Lower lobe of right lung (tissue), 2 donors: ENCODE measurements around the gene F5. TPM values are rescaled to one million over a fixed set of nuclear protein-coding genes. Genes with fewer than 3 reads are reported as not detected.

Experiments
- ATAC-seq, 2 donors: fragments of 200-7000 bp; cut with Tn5 transposase; one replicate each; pipeline ENCODE4 v1.9.1; 2020 to 2022; ENCODE audit warnings: mild to moderate bottlenecking in 2 of 2, moderate library complexity in 2 of 2
- DNase-seq: peaks from one replicate; pipeline ENCODE4 v3.0.0-alpha.2; 2020
- H3K27ac ChIP-seq: fragments of 200-600 bp; one replicate; pipeline ENCODE4 v1.8.0; 2022
- H3K27me3 ChIP-seq: fragments of 200-600 bp; one replicate; pipeline ENCODE4 v1.8.0; 2022; ENCODE audit warnings: low read depth
- H3K36me3 ChIP-seq: fragments of 200-600 bp; one replicate; pipeline ENCODE4 v1.8.0; 2022; ENCODE audit warnings: mild to moderate bottlenecking
- H3K4me1 ChIP-seq: fragments of 200-600 bp; one replicate; pipeline ENCODE4 v1.8.0; 2022
- H3K4me3 ChIP-seq: fragments of 200-600 bp; one replicate; pipeline ENCODE4 v1.8.0; 2022; ENCODE audit warnings: mild to moderate bottlenecking
- H3K9me3 ChIP-seq: fragments of 200-600 bp; one replicate; pipeline ENCODE4 v1.8.0; 2022
- CTCF ChIP-seq: fragments of 200-600 bp; IDR thresholded peaks from one replicate; pipeline ENCODE4 v1.8.0; 2022; ENCODE audit warnings: antibody characterized with exemption, mild to moderate bottlenecking
- intact Hi-C: fragments of 100-400 bp; cut with DNase I; formaldehyde crosslinking; loops from one replicate; pipeline ENCODE4 v1.11.0; 2022
- total RNA-seq: library from RNA; stranded (reverse); fragmentation: NEBNext Ultra II Directional; extraction: Animal tissue kit (Norgen Biotek cat#: 25700); gene quantifications from one replicate; pipeline ENCODE4 v1.2.1, GENCODE V29; 2021
- donor health status: DM: no; HTN: yes; CAD: no; lungs with severe emphysema.

Gene F5
- total RNA-seq, 1 donor from 2014 or later, result 4.2 TPM

DNA sequence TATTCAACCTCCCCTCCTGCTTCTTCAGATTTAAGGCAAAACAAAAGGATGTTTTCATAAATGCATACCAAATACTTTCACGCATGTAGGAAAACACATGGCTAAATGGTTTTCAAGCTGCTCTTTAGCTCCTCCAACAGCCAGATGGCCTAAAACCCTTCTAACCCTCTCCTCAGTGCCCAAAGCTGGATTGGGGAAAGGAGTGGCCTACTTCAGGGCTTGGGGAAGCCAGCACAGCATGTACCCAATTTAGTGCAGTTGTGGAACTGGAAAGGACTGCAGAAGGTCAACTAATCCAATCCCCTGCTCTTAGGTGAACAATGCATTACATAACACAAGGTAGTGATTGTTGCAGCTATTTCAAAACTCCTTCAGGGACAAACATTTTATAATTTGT lies 9.3 kb downstream of the F5 start:
- Histone ChIP-seq H3K4me1 (no peaks in the 10 kb centered on the region), H3K27ac (no peak overlapping the region), H3K4me3 (no peak overlapping the region), H3K9me3 (no peaks in the 10 kb centered on the region), H3K36me3 (no peaks in the 10 kb centered on the region), H3K27me3 (no peaks in the 10 kb centered on the region)
- intact Hi-C loops, result no loop called here
- no peak for DNase-seq
- ATAC-seq, result no peak
- TF ChIP-seq CTCF, result no peak

DNA sequence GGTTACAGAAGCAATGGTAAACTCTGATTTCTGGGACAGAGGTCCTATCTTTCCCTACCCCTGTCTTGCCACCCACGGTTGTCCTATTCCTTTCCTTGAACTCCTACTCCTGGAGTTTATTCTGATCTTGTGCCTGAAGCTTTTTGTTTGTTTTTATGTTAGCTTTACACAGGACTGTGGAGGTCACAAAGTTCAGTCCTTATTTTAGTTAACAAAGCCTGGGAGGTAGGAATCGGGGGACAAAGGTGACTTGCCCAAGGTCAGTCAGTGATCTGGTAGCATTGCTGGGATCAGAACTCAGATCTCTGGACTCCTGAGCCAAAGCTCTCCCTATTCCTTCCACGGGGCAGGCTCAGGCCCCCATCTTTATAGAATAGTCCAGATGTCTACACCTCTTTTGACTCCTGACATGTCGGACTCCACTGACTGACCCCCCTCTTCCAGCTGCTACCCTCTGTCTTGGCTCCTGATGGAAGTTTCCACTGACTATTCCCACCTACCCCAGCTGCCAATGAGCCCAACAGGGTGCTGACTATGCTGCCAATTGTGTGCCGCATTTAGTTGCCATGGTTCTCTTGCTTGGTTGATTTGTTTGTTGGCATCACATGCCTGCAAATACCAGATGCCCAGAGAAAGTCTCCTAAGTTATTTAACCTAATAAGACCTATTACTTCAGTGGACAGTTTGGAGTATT lies 9.9 kb downstream of the F5 start:
- Histone ChIP-seq H3K27ac (no peak overlapping the region), H3K36me3 (no peaks in the 10 kb centered on the region), H3K4me3 (no peak overlapping the region), H3K27me3 (no peaks in the 10 kb centered on the region), H3K4me1 (no peaks in the 10 kb centered on the region), H3K9me3 (no peaks in the 10 kb centered on the region)
- intact Hi-C loops, result no loop called here
- DNase-seq (no peak), ATAC-seq (no peak)
- no peak for TF ChIP-seq CTCF

- Histone ChIP-seq H3K36me3 (no peaks in the 10 kb centered on the region), H3K4me1 (no peaks in the 10 kb centered on the region), H3K27ac (no peak overlapping the region), H3K9me3 (no peaks in the 10 kb centered on the region), H3K4me3 (no peak overlapping the region), H3K27me3 (no peaks in the 10 kb centered on the region)
- ATAC-seq (no peak), DNase-seq (no peak)
- intact Hi-C loops, result no loop called here
- TF ChIP-seq CTCF, result no peak
Measured at GRCh38 chr1:169574336-169574735, 11.9 kb downstream of the F5 start.

- ATAC-seq (no peak), DNase-seq (no peak)
- Histone ChIP-seq H3K4me3 (no peak overlapping the region), H3K27me3 (no peaks in the 10 kb centered on the region), H3K27ac (no peak overlapping the region), H3K36me3 (no peaks in the 10 kb centered on the region), H3K4me1 (no peaks in the 10 kb centered on the region), H3K9me3 (no peaks in the 10 kb centered on the region)
- no peak for TF ChIP-seq CTCF
- intact Hi-C loops, result no loop called here
Measured at GRCh38 chr1:169572187-169572586, 14.1 kb downstream of the F5 start.

DNA sequence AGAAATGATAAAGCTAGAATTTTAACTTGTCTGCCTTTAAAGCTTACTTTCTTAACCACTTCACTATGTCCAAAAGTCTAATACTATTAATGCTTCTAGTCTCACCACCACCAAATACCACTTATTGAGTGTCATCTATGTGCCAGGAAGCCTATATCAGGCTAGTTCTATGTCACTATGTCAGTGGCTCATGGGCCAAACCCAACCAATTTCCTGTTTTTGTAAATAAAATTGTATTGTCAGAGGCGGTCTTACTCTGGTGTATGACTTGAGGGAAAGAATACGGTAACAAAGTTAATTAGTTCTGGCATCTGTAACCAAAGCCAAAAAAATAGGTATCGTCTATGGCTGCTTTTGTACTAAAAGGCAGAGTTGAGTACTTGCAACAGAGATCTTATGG lies 14.8 kb downstream of the F5 start:
- no peak for TF ChIP-seq CTCF
- H3K4me3 ChIP-seq, result no peak overlapping the region
- no peak overlapping the region for H3K27ac ChIP-seq
- H3K27me3 ChIP-seq, result no peaks in the 10 kb centered on the region
- H3K4me1 ChIP-seq, result no peaks in the 10 kb centered on the region
- no peaks in the 10 kb centered on the region for H3K36me3 ChIP-seq
- no peaks in the 10 kb centered on the region for H3K9me3 ChIP-seq
- ATAC-seq (no peak), DNase-seq (no peak)
- intact Hi-C loops, result no loop called here
